ENCODE measurements around the gene UMAD1. TPM values are rescaled to one million over a fixed set of nuclear protein-coding genes. Genes with fewer than 3 reads are reported as not detected.

UMAD1 gene
- total RNA-seq, 6 experiments from 2014 or later: 7.6 to 15.3 (median 9.5) TPM

DNA sequence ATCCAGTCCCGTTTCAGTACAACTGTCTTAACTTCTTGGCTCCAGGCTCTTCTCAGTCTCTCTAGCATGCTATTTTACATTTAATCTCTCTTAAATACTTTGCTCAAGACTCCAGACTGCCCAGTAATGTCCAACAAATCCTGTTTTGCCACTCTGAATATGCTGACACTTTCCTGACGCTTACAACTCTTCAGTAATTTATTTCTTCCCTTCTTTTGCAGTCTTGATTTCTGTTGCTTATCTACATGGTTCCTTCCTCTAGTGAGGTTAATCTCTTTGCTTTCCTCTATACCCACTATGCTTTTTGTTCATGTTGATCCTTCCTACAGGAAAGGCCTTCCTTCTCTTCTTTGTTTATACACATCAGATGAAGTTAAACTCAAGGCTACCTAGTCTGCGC is 23.7 kb downstream of the UMAD1 start:
- Histone ChIP-seq H3K9me3 (no peaks in the 10 kb centered on the region), H3K27ac (no peak overlapping the region), H3K36me3 (no peaks in the 10 kb centered on the region), H3K4me1 (no peaks in the 10 kb centered on the region), H3K27me3 (no peaks in the 10 kb centered on the region), H3K4me3 (no peak overlapping the region)
- TF ChIP-seq CTCF (IDR thresholded peaks at IDR 0.05) (no peak), POLR2A (IDR thresholded peaks at IDR 0.05) (no peak)
- 56% methylated on average over 3 of the region's 3 CpGs for WGBS (ENCODE audit: insufficient coverage, low coverage, low lambda C conversion rate, missing lambda C conversion rate)
- intact Hi-C loops (cut with DNase I): no loop called here
- ATAC-seq: no peak
- no peak for DNase-seq

- no peak for ATAC-seq
These were observed 24.5 kb downstream of the UMAD1 start for GRCh38 chr7:7665031-7665430.

DNA sequence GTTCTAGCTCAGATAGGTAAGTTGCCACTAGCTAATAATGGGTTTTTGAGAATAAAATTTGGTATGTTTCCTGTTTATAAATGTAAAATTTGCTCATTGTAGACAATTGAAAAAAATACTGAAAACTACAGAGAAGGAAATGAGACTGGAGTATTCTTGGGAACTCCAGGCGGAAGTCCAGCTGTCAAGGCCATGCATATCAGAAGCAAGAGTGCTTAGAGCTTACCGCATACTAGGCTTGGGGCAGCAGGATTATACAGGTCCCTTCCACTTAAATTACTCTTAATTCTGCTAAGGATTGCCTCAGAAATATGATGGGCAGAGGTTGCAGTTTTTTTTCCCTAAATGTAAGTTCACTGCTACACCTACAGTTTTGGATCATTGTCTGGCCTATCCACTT is 26.6 kb downstream of the UMAD1 start:
- no peaks in the 10 kb centered on the region for H3K36me3 ChIP-seq
- 62% methylated on average over 2 of the region's 2 CpGs for WGBS (ENCODE audit: insufficient coverage, low coverage, low lambda C conversion rate, missing lambda C conversion rate)
- no peaks in the 10 kb centered on the region for H3K4me1 ChIP-seq
- TF ChIP-seq POLR2A (IDR thresholded peaks at IDR 0.05): no peak
- no peak overlapping the region for H3K4me3 ChIP-seq
- H3K27me3 ChIP-seq: no peaks in the 10 kb centered on the region
- no peaks in the 10 kb centered on the region for H3K9me3 ChIP-seq
- DNase-seq (no peak), ATAC-seq (peak in 3 of 4 donors; percentile 47 to 53 (median 48))
- H3K27ac ChIP-seq: no peak overlapping the region
- intact Hi-C loops (cut with DNase I): no loop called here

More at GRCh38 chr7:7665031-7665430, 24.5 kb downstream of the UMAD1 start:
- no peaks in the 10 kb centered on the region for H3K4me1 ChIP-seq
- H3K27ac ChIP-seq: no peak overlapping the region
- H3K27me3 ChIP-seq: no peaks in the 10 kb centered on the region
- no peak overlapping the region for H3K4me3 ChIP-seq
- H3K9me3 ChIP-seq: no peaks in the 10 kb centered on the region
- 92% methylated on average over 1 of the region's 1 CpG for WGBS (ENCODE audit: insufficient coverage, low coverage, low lambda C conversion rate, missing lambda C conversion rate)
- intact Hi-C loops (cut with DNase I): no loop called here
- no peaks in the 10 kb centered on the region for H3K36me3 ChIP-seq
- DNase-seq: no peak
- no peak for TF ChIP-seq CTCF (IDR thresholded peaks at IDR 0.05)

DNA sequence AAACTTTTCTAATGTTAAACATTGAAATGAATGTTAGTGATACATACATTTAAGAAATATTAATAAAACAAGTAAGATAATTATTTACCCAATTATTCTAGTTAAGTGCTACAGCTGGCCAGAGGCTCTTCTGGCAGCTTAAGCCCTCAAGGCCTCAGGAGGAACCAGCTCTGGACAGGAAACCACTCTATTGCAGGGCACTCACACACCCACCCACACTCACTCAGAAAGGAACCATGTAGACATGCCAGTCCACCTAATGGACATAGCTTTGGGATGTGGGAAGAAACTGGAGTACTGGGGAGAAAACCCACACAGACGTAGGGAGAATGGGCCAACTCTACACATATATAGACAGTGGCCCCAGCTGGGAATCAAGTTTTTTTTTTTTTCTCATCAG is 28.2 kb downstream of the UMAD1 start:
- no peak for TF ChIP-seq POLR2A (IDR thresholded peaks at IDR 0.05)
- TF ChIP-seq CTCF (IDR thresholded peaks at IDR 0.05): no peak

DNA sequence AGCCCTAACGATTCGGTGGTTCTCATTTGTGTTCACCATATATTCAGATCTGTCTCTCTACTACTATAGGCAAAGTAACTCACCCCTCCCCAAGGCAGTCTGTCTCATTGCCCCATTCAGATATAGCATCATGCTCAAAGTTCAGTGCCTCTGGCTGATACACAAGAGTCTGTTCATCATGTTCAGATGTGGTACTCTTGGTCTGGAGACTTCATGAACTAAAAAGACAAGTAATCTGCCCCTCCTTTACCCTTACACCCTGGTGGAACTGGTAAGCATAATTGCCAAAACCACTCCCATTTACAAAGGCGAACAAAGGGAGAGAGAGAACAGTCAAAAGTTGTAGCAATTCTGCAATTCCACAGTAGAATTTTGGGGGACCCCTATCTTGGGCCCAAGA is 29.9 kb downstream of the UMAD1 start:
- WGBS (ENCODE audit: insufficient coverage, low coverage, low lambda C conversion rate, missing lambda C conversion rate): 96% methylated on average over 2 of the region's 3 CpGs
- DNase-seq: no peak
- TF ChIP-seq POLR2A (IDR thresholded peaks at IDR 0.05) (no peak), CTCF (IDR thresholded peaks at IDR 0.05) (no peak)
- H3K4me1 ChIP-seq: no peaks in the 10 kb centered on the region
- H3K27me3 ChIP-seq: no peaks in the 10 kb centered on the region
- H3K27ac ChIP-seq: no peak overlapping the region
- H3K4me3 ChIP-seq: no peak overlapping the region
- intact Hi-C loops (cut with DNase I): no loop called here
- no peak for ATAC-seq
- H3K9me3 ChIP-seq: no peaks in the 10 kb centered on the region
- H3K36me3 ChIP-seq: no peaks in the 10 kb centered on the region

More for the DNA sequence above, 28.2 kb downstream of the UMAD1 start:
- WGBS (ENCODE audit: insufficient coverage, low coverage, low lambda C conversion rate, missing lambda C conversion rate): 92% methylated on average over 1 of the region's 1 CpG
- peak in 3 of 4 donors; percentile 35 to 49 (median 44) for ATAC-seq
- Histone ChIP-seq H3K27ac (no peak overlapping the region), H3K9me3 (no peaks in the 10 kb centered on the region), H3K4me3 (no peak overlapping the region), H3K27me3 (no peaks in the 10 kb centered on the region), H3K36me3 (no peaks in the 10 kb centered on the region), H3K4me1 (no peaks in the 10 kb centered on the region)
- DNase-seq: no peak
- intact Hi-C loops (cut with DNase I): no loop called here
